DOHH2 (cell line): ENCODE results near the gene FOXN1.

Source experiments
- H3F3A ChIP-seq: fragments of 200-600 bp; sonication (generic), shearing (Covaris generic); 2 replicates; pipeline ENCODE4 v1.6.0; 2016; ENCODE audit warnings: antibody characterized with exemption, mild to moderate bottlenecking; ENCODE audit not compliant: control insufficient read depth, insufficient read depth
- H3K27ac ChIP-seq: fragments of 200-600 bp; sonication (generic); 2 replicates; pipeline ENCODE4 v1.5.1; 2014; ENCODE audit warnings: low read depth, mild to moderate bottlenecking, low read length, moderate library complexity
- H3K27me3 ChIP-seq: fragments of 200-600 bp; sonication (generic); 2 replicates; pipeline ENCODE4 v1.6.1; 2014; ENCODE audit warnings: mild to moderate bottlenecking, low read length, mixed read lengths; ENCODE audit not compliant: control insufficient read depth
- H3K36me3 ChIP-seq: fragments of 200-600 bp; sonication (generic); 2 replicates; pipeline ENCODE4 v1.6.1; 2014; ENCODE audit warnings: mild to moderate bottlenecking, low read length, moderate library complexity, mixed read lengths; ENCODE audit not compliant: control insufficient read depth
- H3K4me1 ChIP-seq: fragments of 200-600 bp; sonication (generic); 2 replicates; pipeline ENCODE4 v1.6.1; 2014; ENCODE audit warnings: mild to moderate bottlenecking, low read length, mixed read lengths; ENCODE audit not compliant: control insufficient read depth
- H3K4me2 ChIP-seq: fragments of 200-600 bp; sonication (generic); 2 replicates; pipeline ENCODE4 v1.6.0; 2014; ENCODE audit warnings: mild to moderate bottlenecking, low read length, moderate library complexity
- H3K4me3 ChIP-seq: fragments of 200-600 bp; sonication (generic); 2 replicates; pipeline ENCODE4 v1.5.1; 2014; ENCODE audit warnings: mild to moderate bottlenecking, low read length, mixed read lengths
- H3K79me2 ChIP-seq: fragments of 200-600 bp; sonication (generic); 2 replicates; pipeline ENCODE4 v1.6.1; 2014; ENCODE audit warnings: mild to moderate bottlenecking, low read length, mixed read lengths; ENCODE audit not compliant: control insufficient read depth
- H3K9me2 ChIP-seq: fragments of 200-600 bp; sonication (generic); replicated peaks from 2 replicates; pipeline ENCODE4 v1.6.1; 2014; ENCODE audit warnings: mild to moderate bottlenecking, low read length, mixed read lengths; ENCODE audit not compliant: control insufficient read depth
- H3K9me3 ChIP-seq: fragments of 200-600 bp; sonication (generic); 2 replicates; pipeline ENCODE4 v1.6.1; 2014; ENCODE audit warnings: antibody characterized with exemption, low read length, mixed read lengths; ENCODE audit not compliant: control insufficient read depth, insufficient read depth
- H4K20me1 ChIP-seq: fragments of 200-600 bp; sonication (generic); 2 replicates; pipeline ENCODE4 v1.6.0; 2014; ENCODE audit warnings: low read depth, mild to moderate bottlenecking, antibody characterized with exemption, low read length, moderate library complexity; ENCODE audit not compliant: control insufficient read depth, insufficient read depth
- EZH2phosphoT487 ChIP-seq: fragments of 200-600 bp; sonication (generic); IDR thresholded peaks from 2 replicates; pipeline ENCODE4 v1.6.1; 2017; ENCODE audit warnings: borderline replicate concordance, mild to moderate bottlenecking, antibody characterized with exemption, low read length, moderate library complexity, mixed read lengths
- TF ChIP-seq, protein P1 (sequence below): fragments of 200-600 bp; sonication (generic); IDR thresholded peaks from one replicate; pipeline ENCODE4 v1.5.1; 2014; ENCODE audit warnings: antibody characterized with exemption, mild to moderate bottlenecking, low read depth, low read length; ENCODE audit not compliant: poor library complexity, severe bottlenecking

Gene FOXN1

DNA sequence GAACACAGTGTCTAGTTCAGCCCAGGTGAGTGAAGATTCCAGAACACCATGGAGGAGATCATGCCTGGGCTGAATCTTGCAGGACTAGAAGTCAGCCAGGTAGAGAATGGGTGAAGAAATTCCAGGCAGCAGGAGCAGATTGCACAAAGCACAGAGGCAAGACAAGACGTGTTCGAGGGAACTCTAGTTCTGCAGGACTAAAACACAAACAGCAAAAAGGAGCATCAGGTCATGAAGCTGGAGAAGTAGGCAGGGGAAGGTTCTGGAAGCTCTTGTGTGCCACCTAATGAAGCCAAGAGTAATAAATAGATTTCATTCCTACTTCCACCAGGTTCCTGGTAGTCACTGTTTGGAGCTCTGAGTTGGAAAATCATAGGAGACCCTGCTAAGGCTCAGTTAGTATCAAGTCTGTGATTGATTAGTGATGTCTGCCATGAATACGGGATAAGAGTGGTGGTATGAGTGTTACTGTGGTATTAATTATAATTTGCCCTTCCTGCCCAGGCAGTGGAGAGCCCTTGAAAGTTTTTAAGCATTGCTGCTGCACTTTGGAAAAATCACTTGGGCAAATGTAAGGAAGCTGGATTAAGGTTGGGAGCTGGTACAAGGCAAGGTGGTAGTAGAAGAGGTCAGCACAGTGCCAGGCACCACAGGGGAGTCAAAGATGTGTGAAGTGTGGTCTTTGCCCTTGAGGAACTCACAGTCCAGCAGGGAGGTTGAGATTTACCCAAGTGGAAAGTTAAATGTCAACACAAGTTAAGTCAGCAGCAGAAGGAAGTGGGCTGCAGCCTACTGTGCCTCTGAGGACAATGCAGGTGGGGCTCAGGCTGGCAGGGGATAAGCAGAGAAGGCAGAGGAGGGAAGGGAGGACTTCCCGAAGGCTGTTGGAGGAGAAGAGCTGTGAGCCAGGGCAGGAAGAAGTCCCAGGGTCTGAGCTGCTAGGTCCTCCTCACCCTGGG, 13.5 kb upstream of the FOXN1 start:
- H3K27me3 ChIP-seq = no peaks in the 10 kb centered on the region

DNA sequence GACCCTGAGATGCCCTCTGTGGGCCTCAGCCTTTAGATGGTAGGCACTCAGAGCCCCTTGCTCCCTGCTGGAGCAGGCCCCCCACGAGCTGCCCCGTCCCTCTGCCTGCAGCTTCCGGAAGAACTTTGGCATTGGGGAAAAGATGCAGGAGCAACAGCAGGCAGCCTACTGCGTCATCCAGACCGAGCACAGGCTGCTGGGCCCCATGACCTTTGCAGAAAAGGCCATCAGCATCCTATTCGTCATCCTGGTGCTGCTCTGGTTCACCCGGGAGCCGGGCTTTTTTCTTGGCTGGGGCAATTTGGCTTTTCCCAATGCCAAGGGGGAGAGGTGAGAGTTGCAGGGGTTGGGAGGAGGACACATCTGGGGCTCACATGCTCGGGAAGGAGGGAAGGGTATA, 12.7 kb upstream of the FOXN1 start:
- no peaks in the 10 kb centered on the region for H3K9me3 ChIP-seq
- no peaks in the 10 kb centered on the region for H3K27me3 ChIP-seq
- no peak overlapping the region for H3K27ac ChIP-seq

More for the DNA sequence above, 13.5 kb upstream of the FOXN1 start:
- H3K36me3 ChIP-seq = no peaks in the 10 kb centered on the region
- H3K4me3 ChIP-seq = no peak overlapping the region
- H3K27ac ChIP-seq = no peak overlapping the region
- no peaks in the 10 kb centered on the region for H3K9me2 ChIP-seq
- H4K20me1 ChIP-seq = no peaks in the 10 kb centered on the region
- H3K9me3 ChIP-seq = no peaks in the 10 kb centered on the region
- no peaks in the 10 kb centered on the region for H3K79me2 ChIP-seq
- no peaks in the 10 kb centered on the region for H3F3A ChIP-seq
- TF ChIP-seq, protein P1, sequence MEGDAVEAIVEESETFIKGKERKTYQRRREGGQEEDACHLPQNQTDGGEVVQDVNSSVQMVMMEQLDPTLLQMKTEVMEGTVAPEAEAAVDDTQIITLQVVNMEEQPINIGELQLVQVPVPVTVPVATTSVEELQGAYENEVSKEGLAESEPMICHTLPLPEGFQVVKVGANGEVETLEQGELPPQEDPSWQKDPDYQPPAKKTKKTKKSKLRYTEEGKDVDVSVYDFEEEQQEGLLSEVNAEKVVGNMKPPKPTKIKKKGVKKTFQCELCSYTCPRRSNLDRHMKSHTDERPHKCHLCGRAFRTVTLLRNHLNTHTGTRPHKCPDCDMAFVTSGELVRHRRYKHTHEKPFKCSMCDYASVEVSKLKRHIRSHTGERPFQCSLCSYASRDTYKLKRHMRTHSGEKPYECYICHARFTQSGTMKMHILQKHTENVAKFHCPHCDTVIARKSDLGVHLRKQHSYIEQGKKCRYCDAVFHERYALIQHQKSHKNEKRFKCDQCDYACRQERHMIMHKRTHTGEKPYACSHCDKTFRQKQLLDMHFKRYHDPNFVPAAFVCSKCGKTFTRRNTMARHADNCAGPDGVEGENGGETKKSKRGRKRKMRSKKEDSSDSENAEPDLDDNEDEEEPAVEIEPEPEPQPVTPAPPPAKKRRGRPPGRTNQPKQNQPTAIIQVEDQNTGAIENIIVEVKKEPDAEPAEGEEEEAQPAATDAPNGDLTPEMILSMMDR = no peak
- TF ChIP-seq EZH2phosphoT487 = no peak
- no peak overlapping the region for H3K4me2 ChIP-seq
- H3K4me1 ChIP-seq = no peaks in the 10 kb centered on the region

DNA sequence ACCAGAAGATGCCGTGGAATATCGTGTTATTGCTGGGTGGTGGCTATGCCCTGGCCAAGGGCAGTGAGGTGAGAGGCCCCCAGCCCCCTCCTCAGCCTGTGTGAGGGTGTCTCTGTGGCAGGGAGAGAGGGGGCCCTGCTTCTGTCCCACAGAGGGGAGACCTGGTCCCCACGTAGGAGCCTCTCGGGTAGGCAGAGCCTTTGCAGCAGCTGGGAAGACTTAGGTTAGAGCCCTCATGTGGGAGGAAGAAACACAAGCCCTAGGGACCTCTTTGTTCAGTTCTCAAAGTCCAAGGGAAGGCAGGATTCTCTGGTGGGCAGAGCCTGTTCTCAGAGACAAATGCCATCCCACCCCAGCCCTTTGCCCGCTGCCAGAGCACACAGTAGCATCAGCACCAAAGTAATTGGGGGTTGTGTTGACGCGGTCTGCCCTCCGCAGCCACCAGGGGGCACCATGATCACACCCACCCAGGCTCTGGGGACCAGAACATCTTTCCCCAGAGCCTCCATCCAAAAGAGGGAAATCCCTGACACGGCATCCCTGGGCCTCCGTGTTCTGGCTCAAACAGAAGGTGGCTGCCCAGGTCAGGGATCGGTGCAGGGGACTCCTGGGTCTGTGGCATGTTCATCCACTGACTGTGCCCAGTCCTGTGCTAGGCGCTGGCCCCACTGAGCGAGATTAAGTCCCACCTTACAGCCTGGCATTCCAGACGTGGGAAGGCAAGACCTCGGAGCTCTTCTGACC, 11.5 kb upstream of the FOXN1 start:
- no peaks in the 10 kb centered on the region for H3K9me3 ChIP-seq
- no peaks in the 10 kb centered on the region for H3K27me3 ChIP-seq
- TF ChIP-seq EZH2phosphoT487 = no peak
- TF ChIP-seq, protein P1 = peak; percentile 91
- no peak overlapping the region for H3K27ac ChIP-seq
- no peaks in the 10 kb centered on the region for H3K79me2 ChIP-seq
- H3K4me2 ChIP-seq = no peak overlapping the region
- no peaks in the 10 kb centered on the region for H3K4me1 ChIP-seq
- H3K9me2 ChIP-seq = no peaks in the 10 kb centered on the region
- no peaks in the 10 kb centered on the region for H3F3A ChIP-seq
- no peak overlapping the region for H3K4me3 ChIP-seq
- no peaks in the 10 kb centered on the region for H3K36me3 ChIP-seq
- no peaks in the 10 kb centered on the region for H4K20me1 ChIP-seq

More for the DNA sequence above, 12.7 kb upstream of the FOXN1 start:
- H3K36me3 ChIP-seq = no peaks in the 10 kb centered on the region
- H4K20me1 ChIP-seq = no peaks in the 10 kb centered on the region
- H3K9me2 ChIP-seq = no peaks in the 10 kb centered on the region
- TF ChIP-seq EZH2phosphoT487 = no peak
- TF ChIP-seq, protein P1 = no peak
- H3K4me2 ChIP-seq = no peak overlapping the region
- no peaks in the 10 kb centered on the region for H3K79me2 ChIP-seq
- H3F3A ChIP-seq = no peaks in the 10 kb centered on the region
- no peaks in the 10 kb centered on the region for H3K4me1 ChIP-seq
- no peak overlapping the region for H3K4me3 ChIP-seq
